AG04449 (cell line): Measurements from ENCODE around the gene KCNJ12.

ENCODE experiments used
- CTCF ChIA-PET: fragments of 350-600 bp; formaldehyde crosslinking; extraction: SDS; loops from one replicate; lab custom pipeline; 2021; ENCODE audit warnings: antibody characterized with exemption; lab: Yijun Ruan, JAX
- POLR2A ChIA-PET: fragments of 400-600, 350-600 bp; formaldehyde crosslinking; extraction: SDS; loops from one replicate; lab custom pipeline; 2020; ENCODE audit warnings: antibody characterized with exemption, inconsistent platforms; lab: Yijun Ruan, JAX
- DNase-seq: peaks from one replicate; pipeline ENCODE4 v3.0.0-alpha.2; 2010; ENCODE audit warnings: low read depth, low spot score
- H3K4me3 ChIP-seq: 2 replicates; pipeline ENCODE4 v1.5.1; 2011; ENCODE audit warnings: low read depth, mild to moderate bottlenecking, control low read depth, low read length
- CTCF ChIP-seq: IDR thresholded peaks from one replicate; pipeline ENCODE4 v1.5.1; 2011; ENCODE audit warnings: mild to moderate bottlenecking, moderate library complexity, low read length, control low read depth, inconsistent platforms; ENCODE audit not compliant: insufficient read depth; ENCODE audit errors: missing control alignments

The KCNJ12 gene

GRCh38 chr17:21382560-21383495 lies 6.7 kb downstream of the KCNJ12 start:
- CTCF ChIA-PET = no interaction called here
- no peak for TF ChIP-seq CTCF
- POLR2A ChIA-PET = no interaction called here
- no peak overlapping the region for H3K4me3 ChIP-seq
- DNase-seq = no peak

GRCh38 chr17:21385281-21385845 lies 9.2 kb downstream of the KCNJ12 start:
- H3K4me3 ChIP-seq = no peak overlapping the region
- POLR2A ChIA-PET = no interaction called here
- no peak for DNase-seq
- TF ChIP-seq CTCF = no peak
- CTCF ChIA-PET = no interaction called here

DNA sequence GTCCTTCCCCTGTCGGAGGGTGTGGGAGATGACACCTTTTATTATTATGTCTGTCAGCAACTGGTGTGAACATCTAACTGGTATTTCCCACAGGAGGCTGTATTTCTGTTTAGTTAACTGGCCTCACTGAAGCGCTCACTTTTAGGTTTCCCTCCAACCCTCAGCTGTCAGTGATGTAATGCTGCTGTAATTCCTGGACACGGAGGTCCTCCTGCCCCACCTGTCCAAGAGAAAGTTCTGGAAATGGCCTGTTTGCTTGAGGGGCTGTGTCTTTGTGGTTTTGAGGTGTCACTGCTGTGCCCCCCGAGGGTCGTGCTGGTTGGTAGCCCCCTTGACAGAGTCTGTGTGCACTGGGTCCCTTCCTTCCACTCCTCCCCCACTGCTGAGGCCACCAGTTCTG lies 11.5 kb downstream of the KCNJ12 start:
- ChIA-PET CTCF (no interaction called here), POLR2A (no interaction called here)
- H3K4me3 ChIP-seq = no peak overlapping the region
- no peak for DNase-seq
- TF ChIP-seq CTCF = no peak

GRCh38 chr17:21388066-21388465 lies 11.9 kb downstream of the KCNJ12 start:
- POLR2A ChIA-PET = no interaction called here
- DNase-seq = no peak

GRCh38 chr17:21388944-21389343 lies 12.8 kb downstream of the KCNJ12 start:
- CTCF ChIA-PET = interaction anchor here (0.7 kb wide), 1 partner anchor 9 kb away, joined by 3 read pairs; no protein-coding TSS in a partner anchor
- POLR2A ChIA-PET = no interaction called here
- no peak for TF ChIP-seq CTCF
- no peak for DNase-seq
- no peak overlapping the region for H3K4me3 ChIP-seq

More at GRCh38 chr17:21388066-21388465, 11.9 kb downstream of the KCNJ12 start:
- CTCF ChIA-PET = no interaction called here
- no peak overlapping the region for H3K4me3 ChIP-seq
- no peak for TF ChIP-seq CTCF

GRCh38 chr17:21389394-21389793 lies 13.2 kb downstream of the KCNJ12 start:
- H3K4me3 ChIP-seq = no peak overlapping the region
- ChIA-PET POLR2A (no interaction called here), CTCF (interaction anchor here (0.7 kb wide), 1 partner anchor 10 kb away, joined by 3 read pairs; no protein-coding TSS in a partner anchor)
- no peak for TF ChIP-seq CTCF
- DNase-seq = no peak
